Stimulated activated CD8-positive, alpha-beta memory T cell treated with anti-CD3 and anti-CD28 coated beads, Interleukin-12 subunit alpha, Interleukin-12 subunit beta, amount 100 ng/mL, for 4 hours (primary cell): Measurements from ENCODE around the gene DYSF.

Experiments
- DNase-seq: peaks from one replicate; pipeline ENCODE4 v3.0.0-alpha.2; 2020; ENCODE audit warnings: low read depth

DYSF gene

DNA sequence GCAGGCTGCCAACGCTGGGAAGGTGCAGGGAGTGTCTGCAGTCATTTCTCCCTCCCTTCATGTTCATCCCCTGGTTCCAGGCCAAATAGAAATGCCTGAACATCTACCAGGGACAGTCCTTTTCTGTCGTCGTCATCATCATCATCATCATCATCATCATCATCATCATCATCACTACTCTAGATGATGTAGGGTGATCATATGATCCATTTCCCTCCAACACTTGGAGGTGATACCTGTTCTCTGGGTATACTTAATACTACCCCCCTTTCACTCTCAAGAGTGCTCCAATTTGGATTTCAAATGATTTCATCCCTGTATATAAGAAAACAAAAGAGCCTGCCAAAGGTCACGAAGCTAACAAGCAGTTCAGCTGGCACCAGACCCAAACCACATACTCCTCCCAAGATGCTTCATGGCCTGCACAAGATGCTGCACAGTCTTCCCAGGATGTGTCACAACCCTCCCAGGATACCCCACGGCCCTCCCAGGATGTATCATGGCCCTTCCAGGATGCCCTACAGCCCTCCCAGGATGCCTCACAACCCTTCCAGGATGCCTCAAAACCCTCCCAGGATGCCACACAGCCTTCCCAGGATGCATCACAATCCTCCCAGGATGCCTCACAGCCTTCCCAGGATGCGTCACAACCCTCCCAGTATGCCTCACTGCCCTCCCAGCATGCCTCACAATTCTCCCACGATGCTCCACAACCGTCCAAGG, 257.9 kb downstream of the DYSF start:
- no peak for DNase-seq

DNA sequence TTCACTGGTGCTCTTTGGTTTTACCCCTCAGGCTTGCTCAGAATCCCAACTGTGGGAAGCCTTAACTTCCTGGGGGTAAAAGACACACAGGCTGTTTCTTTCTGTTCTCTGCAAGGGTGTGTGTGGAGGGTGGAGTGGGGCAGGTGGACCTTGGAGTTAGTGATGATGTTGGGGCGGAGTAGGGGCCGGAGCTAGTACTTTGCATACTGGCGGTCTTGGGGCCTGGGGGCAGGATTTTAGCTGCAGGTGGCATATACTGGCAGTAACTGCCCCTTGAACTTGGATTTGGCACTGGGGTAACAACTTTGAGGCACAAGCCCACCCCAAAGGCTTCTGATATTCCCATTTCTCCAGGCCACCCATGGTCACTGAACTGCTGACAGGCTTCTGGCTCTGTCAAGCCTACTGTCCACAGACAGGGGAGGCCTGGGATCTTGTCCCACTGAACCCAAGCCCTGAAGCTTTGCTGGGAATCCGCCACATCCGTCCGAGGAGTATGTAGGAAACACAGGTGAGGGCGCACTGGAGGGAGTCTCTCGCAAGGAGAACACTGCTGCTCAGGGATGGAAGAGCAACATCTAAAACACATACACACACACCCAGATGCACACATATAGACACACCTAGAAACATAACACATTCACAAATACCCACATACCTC, 258.9 kb downstream of the DYSF start:
- no peak for DNase-seq

DNA sequence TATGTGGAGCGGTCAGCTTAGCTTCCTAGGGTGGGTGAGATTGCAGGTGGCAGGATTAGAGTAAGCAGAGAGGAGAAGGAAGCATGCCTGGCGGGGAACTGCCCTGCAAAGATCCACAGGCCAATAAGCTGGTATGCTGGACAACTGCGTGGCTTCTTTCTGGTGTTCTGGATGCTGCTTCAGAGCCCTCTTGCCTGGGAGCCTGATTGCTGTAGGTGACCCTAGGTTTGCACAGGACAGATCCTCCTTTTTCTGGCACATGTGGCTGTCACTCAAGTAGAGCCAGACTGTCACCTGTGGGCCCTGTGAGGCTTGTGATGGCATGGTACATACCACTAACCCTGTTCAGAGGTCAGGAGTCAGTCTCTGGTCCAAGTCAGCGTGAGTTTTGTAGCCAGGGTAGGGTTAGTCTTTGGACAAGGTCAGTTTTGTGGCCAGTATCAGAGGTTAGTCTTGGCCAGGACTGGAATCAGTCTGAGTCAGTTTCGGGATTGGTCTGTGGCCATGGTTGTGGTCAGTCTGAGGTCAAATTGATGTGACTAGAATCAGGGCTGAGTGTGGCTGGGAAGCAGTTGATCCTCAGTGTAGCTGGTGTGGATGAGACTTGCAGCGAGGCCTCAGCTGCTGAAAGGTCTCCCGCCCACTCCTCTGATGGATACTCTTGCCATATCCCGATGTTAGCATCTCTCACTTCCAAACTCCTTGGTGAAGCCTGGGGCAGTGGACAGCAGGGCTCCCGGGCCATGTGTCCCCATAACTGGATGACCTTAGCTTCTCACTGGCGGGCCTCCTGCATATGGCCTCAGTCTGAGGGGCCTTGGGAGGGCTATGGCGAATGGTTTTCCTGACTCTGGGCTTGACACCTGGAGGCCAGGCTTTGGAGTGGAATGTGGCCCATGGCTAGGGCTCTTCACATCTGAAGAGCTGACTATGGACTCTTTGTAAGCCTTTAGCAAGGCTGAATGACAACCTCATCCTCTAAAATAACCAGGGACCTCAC, 260.5 kb downstream of the DYSF start:
- DNase-seq, result no peak

DNA sequence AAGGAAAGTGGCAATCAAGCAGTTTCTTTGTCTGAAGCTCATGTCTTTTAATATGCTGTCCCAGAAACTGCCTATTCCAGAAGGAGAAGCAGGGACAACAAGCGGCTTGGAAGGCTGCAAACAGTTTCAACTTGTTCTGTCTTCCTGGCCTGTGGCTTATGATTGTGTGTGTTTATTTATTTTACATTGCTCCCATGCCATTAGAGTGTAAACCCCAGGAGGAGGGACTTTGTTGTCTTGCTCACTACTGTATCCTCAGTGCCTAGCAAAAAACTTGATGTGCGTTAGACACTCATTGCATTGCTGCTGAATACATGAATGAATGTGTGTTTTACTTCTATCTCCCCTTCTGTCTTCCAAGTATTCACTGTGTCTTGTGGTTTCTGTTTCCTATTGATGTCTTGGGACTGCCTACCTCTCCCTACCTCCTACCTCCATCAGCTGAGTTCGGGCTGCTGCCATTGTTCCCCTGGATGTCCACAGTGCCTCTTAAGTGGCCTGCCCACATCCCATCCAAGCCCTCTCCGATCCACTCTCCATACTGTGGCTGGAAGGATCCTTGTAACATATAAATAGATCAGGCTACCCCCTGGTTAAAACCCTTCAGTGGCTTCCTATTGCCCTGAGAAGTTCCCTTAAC, 261.4 kb downstream of the DYSF start:
- DNase-seq, result no peak

DNA sequence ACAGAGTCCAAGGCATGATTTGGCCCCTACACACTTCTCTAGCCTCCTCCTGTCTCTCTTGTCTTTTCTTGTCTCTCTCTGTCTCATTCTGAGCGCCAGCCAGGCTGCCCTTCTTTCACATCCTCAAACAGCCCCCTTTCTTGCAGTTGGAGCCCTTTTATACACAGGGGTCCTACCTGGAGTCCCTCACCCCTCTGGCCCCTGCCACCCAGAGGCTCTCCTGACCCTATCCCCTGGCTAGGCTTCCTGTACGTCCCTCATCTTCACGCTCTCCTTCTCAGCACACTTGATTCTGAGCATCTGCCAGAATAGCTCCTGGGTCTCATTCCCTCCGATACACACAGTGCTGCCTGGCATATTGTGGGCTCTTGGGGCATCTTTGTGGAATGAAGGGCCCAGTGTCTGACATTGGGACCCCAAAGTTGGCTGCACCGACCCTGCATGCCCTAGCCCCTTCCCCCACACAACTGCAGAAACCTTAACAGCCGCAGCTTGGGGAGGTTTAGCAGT, 261.9 kb downstream of the DYSF start:
- no peak for DNase-seq

DNA sequence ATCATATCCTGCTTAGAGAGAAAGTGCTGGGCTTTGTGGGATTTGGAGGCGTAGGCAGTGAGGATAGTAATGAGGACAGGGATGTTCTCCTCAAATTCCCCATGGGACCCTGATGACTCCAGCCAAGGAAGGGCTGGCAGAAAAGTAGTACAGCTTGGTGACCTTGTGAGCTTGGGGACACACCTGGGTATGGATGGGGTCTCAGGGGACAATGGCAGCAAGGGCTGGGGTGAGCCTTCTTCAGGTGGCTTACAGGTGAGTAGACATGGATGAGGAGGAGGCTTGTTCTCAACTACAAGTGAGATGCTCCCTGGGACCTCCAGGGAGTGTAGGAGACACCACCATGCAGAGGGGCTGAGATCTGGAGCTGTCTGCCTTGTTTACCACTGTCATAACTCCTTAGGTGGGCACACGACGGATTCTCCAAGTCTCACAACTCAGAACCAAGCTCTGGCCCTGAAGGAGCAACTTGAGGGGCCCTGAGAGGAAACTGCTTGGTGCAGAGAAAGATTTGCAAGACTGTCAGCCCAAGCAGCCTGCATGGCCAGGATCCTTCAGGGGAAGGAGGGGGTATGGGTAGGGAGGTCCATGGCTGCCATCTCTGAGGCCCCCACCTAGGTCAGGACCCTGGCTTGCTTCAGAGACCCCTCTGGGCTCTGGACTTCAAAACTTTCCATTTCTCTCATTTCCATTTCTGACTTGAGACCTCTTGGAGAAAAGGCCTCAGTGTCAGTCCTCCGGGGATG, 262.8 kb downstream of the DYSF start:
- DNase-seq, result no peak

DNA sequence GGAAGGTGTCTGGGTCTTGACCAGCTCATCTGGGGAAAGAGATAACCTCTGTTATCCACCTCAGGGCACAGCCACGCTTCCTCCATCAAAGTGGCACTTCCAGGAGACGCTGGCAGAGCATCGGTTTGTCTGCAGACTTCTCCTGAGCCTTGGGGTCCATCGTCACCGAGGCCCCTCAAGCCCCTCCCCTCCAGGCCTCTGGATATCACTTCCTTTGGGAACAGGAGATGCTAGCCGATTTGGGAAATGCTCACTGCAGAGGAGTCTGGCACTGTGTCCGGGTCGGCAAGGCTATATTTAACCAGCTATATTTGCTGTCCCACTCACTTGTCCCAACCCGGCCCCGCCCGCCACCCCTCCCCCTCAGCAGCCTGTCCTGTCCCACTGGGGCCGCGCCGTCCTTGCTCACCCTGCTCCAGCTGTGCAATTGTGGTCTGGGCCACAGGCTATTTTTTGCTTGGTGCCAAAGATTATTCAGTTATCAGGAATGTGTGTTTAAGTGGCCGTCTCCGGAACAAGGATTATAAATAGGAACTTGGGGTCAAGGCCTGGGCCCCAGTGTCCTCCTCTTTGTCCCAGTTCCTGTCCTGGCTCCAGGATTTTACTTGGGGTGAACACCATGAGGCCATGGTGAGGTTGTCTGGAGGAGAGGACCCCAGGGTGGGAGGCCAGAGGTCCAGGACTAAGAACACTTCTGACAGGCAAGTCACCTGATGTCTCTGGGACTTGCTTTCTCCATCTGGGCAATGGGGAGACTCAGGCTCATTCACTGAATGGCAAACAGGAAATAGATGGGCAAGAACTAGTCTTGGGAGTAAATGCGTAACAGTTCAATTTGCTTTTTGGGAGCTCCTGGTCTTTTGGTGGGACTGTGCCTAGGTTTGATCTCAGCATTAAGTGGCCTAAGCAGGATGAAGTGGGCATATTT, 263.6 kb downstream of the DYSF start:
- no peak for DNase-seq

DNA sequence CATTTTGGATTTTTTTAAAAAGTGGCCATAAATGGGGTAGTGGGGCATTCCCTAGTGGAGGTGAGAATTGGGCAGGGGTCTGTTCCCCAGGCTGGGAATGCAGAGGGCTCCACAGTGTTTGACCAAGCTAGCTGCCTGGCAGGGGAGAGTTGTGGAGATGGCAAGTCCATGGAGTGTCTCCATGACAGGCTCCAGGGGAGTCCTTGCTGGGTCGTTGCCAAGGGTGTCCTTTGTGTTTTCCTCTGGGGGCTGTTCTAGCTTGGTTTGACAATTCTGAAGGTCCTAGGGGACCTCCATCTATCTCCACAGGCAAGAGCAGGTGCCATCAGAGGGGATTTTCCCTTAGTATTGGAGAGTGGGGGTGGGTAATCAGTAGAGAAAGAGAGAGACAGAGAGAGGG, 265.3 kb downstream of the DYSF start:
- no peak for DNase-seq

DNA sequence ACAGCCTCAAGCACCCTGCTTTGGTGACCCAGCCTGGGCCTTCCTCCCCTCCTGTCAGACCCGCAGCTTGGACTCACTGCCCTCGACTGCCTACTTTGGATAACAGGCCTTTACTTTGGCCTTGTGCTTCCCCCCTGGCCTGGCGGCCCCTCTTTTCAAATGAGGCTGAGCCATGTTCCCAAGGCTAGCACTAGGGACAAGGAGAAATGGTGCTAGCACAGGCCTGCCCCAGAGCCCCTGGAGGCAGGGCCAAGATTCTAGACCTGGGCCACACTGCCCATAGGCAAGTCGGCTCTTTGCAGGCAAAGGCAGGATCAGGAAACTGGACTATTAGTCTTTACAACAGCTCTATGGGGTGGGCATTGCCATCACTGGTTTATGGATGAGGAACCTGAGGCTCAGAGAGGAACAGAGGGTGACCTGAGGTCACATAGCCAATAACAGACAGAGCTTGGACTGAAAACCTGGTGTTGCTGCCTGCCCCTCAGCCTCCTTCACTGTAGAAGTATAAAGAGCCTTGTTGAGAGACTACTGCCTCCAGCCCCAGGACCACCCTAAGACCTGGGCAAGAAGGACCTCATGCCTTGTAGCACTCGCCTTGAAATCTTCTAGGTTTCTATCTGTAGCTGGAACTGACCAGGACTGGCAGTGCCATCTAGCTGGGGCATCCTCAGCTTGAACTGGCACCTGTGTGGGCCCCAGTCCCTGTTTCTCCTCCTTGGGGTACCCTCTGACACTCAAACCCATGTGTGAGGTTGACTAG, 266.3 kb downstream of the DYSF start:
- DNase-seq, result no peak

DNA sequence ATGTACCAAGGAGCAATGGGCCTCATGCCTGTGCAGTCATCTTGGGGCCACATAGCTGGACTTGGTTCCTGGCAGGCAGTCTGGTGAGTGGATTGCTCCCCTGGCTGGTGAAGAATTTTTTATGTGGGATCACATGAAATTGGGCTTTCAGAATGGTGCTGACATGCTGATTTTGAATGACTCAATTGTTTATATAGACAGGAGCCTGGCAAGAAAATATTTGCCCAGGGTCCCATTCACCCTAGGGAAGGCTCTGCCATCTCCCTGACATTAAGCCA, 266.9 kb downstream of the DYSF start:
- no peak for DNase-seq

DNA sequence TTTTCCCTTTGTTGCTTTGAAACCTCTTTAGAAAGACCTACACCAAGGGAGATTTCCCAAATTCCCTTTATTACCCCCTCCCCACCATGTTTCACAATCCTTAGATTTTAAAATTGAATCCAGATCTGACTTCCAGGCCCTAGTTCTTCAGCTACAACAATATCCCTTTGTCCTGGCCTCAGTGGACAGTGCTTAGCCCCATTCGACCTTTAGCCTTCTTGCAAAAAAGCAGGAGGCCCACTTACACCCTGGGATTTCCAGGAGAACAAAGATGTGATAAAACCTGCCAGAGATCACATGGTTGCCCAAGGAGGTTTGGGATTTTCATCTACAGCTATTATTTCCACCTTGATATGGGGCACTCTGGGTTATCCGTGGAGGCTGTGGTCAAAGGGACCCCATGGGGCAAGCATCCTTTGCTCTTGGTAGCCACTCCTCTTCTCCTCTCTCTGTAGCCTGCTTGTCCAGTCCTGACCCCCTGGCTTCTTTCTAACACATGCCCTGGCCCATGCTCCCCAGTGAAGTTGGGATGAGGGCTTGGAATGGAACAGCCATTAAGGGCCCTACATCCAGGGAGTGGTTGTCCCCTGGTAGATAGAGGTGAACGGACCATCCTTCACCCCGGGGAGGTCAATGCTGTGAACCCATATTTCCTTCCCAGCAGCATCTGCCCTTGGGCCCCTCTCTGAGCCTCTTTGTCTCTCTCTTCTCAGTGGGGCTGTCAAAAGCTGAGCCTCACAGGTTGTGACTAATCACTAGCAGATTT, 267.4 kb downstream of the DYSF start:
- no peak for DNase-seq

DNA sequence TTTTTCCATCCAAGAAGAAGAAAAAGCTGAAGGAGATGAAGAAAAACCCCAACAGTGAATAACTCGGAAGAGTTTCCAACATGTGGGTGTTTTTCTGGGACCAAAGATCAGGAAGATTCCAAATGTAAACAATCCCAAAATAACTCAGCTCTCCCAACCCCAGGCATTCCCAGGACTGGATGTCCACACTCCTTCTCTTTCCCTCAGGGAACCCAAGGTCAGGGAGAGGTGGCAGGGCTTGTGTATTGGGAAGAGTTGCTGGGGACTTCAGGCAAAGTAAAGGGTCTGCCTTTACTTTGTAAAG, 268.0 kb downstream of the DYSF start:
- DNase-seq, result no peak

DNA sequence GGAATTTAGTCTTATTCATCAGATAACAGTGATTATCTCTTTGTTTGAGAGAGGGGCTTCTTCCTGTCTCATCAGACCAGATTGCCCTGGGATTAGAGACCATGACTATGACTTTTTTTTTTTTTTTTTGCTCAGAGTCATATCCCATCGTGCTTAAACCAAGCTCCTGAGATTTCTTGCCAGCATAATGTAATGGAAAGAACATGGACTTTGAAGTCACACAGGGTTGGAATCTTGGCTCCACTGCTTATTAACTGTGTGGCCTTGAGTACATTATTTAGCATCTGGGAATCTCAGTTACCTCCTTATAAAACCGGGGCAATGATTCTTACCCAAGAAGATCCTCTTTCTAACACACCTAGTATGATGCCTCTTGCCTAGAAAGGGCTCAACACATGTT, 268.3 kb downstream of the DYSF start:
- no peak for DNase-seq

DNA sequence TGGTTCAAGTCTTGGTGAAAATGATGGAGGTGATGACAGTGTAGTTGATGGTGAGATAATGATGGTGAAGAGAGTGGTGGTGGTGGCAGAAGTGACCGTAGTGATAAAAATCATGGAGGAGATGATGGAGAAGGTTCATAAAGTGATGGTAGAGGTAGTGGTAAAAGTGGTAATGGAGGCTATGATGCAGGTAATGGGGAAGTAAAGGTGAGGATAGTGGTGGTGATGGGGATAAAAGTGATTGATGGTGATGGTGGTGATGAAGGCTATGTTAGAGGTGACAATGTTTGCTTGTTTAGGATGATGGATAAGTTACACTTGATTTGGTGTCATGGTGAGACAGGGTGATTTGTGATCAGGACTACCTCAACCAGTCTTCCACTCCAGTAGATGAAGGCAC, 268.9 kb downstream of the DYSF start:
- no peak for DNase-seq

DNA sequence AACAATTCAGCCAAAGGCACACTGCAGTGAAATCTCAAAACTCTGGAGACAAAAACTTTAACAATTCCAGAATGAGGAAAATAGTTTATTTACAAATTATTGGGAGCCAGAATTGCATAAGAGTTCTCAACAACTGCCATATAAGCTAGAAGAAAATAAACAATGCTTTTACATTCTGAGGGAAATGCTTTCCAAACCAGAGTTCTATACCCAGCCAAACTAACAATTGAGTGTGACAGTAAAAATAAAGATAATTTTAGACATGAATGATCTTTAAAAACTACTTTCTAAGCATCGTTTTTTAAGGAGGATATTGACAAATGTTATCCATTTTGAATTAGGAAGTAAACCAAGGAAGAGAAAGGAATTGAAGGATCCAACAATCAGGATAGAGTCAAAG, 271.4 kb downstream of the DYSF start:
- no peak for DNase-seq

DNA sequence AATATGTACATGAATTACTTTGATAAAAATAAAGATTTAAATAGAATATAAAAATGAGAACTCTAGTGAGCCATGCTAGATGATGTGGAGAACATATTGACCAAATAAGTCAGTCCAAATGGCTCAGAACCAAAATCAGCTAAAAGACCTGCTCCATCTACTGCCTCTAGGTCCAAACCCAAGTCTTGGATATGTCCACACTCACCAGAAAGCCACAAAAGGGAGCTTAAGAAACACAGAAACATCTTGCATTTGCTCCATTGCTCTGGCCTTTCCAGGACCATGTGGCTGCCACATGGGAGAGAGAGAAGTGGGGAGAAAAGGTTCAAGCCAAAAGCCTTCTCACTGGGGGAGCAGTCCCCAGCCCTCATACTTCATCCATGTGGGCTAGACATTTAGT, 272.5 kb downstream of the DYSF start:
- DNase-seq, result no peak

DNA sequence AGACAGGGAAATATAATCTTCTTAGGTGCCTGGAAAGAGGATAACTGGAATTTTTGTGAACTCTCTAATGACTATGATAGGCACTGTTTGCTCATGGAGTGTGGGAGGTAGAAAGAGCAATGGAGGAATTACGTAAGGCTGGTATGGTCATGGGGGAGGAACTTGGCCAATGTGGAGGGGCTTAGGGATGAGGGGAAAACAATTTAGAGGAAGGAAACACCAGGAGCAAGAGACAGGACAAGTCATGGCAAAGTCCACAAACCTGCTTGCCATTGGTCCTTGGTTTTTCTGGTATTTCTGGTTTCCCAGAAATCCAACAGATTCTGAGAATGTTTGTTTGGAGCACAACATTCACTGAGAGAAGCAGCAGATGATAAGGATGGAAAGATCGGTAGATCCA, 274.2 kb downstream of the DYSF start:
- no peak for DNase-seq

DNA sequence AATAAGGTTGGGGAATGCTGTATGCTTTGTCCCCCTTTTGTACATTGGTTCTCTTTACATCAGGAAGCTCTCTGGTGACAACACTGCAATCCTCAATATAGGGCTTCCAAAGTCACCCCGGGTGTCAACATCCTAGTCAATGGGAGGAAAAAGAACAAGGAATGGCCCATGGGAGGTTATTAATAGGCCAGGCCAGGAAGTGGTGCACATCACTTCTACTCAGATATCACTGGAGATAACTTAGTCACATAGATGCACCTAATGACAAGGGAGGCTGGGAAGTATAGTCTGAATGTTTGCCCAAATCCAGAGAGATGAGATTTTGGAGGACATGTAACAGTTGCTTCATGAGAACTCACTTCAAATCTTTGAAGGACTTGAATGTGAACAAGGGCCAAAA, 274.7 kb downstream of the DYSF start:
- no peak for DNase-seq

DNA sequence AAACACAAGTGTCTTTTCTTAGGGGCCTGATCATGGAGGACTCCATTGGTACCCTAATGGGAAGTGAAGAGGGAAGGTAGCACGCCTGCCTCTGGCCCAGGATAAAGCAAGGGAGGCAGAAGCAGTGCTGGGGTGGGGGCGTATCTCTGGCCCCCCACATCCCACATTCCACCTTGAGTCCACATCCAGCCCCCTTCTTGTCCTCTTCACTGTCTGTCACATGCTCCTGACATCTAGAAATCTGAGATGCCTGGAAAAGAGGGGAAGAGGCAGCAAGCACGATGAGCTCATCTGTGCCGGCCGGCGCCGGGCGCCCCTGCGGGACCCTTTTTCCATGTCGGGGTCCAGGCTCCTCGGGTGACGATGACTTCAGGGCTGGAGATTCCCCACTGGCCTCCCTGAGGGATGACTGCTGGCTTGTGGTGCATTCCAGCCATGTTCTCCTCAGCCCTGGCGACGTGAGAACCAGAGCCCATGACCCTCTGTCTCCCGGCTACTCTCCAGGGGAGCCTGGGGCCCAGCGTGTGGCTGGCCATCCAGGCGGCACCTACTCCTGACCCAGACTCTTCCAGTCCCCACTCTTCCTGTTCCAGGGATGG, 277.5 kb downstream of the DYSF start:
- DNase-seq, result no peak
